Measurements from ENCODE around the gene SEC31B.
A peak's percentile ranks its signal among the peaks of the same experiment; 100 is the strongest.

Gene SEC31B, protein sequence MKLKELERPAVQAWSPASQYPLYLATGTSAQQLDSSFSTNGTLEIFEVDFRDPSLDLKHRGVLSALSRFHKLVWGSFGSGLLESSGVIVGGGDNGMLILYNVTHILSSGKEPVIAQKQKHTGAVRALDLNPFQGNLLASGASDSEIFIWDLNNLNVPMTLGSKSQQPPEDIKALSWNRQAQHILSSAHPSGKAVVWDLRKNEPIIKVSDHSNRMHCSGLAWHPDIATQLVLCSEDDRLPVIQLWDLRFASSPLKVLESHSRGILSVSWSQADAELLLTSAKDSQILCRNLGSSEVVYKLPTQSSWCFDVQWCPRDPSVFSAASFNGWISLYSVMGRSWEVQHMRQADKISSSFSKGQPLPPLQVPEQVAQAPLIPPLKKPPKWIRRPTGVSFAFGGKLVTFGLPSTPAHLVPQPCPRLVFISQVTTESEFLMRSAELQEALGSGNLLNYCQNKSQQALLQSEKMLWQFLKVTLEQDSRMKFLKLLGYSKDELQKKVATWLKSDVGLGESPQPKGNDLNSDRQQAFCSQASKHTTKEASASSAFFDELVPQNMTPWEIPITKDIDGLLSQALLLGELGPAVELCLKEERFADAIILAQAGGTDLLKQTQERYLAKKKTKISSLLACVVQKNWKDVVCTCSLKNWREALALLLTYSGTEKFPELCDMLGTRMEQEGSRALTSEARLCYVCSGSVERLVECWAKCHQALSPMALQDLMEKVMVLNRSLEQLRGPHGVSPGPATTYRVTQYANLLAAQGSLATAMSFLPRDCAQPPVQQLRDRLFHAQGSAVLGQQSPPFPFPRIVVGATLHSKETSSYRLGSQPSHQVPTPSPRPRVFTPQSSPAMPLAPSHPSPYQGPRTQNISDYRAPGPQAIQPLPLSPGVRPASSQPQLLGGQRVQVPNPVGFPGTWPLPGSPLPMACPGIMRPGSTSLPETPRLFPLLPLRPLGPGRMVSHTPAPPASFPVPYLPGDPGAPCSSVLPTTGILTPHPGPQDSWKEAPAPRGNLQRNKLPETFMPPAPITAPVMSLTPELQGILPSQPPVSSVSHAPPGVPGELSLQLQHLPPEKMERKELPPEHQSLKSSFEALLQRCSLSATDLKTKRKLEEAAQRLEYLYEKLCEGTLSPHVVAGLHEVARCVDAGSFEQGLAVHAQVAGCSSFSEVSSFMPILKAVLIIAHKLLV

DNA sequence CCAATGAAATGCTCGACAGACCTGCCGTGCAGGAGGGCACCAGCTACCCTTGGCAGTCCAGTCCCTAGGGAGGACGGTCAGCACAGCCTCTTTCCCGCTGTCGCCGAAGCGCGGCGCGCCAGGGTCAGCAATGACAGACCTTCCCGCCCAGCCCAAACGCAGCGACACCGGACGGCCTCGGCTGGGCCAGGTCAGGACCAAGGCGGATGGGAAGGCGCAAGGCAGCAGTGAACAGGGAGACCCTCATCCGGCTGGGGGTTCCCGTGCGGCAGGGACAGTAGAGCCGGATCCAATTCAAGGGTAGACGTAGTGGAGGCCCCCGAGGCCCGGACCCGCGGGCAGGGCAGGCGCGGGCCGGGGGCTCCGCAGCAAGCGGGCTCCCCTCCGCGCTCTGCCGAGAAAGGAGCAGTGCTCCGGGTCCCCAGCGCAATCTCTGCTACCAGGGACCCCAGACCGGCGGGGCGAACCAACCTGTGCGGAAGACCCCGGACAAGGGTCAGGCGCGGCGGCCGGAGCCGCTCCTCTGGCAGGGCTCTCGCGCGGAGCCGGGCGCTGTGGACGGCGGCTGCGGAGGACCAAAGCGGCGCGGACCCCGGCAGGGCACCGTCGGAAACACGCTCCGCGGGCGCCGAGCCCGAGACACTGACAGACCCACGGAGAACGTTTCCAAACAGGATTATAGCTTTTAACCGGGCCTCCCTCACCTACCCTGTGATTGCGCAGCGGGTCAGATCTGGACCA, at the start of gene SEC31B:
Gene SEC31B (minus strand): TSS at position 551 of the 741 bp plus-strand sequence. CDS start 2,909 bp downstream, outside the sequence.
- no peak for DNase-seq (ENCODE audit: low read depth in 2 of 2, low spot score in 1 of 2)

GRCh38 chr10:100568912-100569311, 49.3 kb upstream of the SEC31B start:
- DNase-seq (ENCODE audit: low read depth in 2 of 2, low spot score in 1 of 2) = no peak

DNA sequence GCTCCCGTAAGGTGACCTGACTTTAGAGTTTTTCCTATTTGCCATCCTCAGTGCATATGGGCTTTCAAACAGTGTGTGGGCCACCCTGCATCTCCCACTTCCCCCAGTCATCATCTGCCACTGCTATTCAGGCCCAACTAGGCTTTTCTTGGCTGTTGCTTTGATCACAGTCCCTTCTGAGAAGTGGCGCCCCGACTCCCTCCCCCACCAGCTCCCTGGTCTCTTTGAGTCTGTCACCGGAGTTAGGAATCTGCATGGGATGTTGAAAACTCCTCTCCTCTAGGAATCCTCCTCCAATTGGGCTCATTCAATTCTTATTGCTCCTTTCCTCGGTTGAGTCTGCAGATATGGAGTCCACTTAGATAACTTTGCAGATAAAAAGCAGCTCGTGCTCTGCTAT, 48.2 kb upstream of the SEC31B start:
- no peak for DNase-seq (ENCODE audit: low read depth in 2 of 2, low spot score in 1 of 2)

DNA sequence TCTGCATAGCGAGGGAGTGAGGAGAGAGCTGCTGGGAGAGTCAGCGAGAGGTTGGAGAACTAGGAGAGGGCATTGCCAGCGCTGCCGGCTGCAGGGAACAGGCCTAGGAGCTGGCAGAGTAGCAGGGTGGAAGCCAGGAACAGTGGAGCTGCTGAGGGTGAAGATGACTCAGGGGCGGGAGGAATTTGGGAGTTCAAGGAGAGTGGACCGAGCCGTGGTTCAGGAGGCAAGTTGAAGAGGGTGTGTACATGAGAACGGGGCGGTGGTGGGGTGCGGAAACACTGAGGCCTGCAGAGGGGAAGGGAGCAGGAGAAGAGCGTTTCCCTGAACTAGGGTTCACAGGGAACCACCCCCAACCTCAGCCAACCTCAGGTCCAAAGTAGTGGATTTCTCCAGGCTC, 47.6 kb upstream of the SEC31B start:
- DNase-seq (ENCODE audit: low read depth in 2 of 2, low spot score in 1 of 2) = no peak

GRCh38 chr10:100566561-100566960, 46.9 kb upstream of the SEC31B start:
- DNase-seq (ENCODE audit: low read depth in 2 of 2, low spot score in 1 of 2) = no peak

DNA sequence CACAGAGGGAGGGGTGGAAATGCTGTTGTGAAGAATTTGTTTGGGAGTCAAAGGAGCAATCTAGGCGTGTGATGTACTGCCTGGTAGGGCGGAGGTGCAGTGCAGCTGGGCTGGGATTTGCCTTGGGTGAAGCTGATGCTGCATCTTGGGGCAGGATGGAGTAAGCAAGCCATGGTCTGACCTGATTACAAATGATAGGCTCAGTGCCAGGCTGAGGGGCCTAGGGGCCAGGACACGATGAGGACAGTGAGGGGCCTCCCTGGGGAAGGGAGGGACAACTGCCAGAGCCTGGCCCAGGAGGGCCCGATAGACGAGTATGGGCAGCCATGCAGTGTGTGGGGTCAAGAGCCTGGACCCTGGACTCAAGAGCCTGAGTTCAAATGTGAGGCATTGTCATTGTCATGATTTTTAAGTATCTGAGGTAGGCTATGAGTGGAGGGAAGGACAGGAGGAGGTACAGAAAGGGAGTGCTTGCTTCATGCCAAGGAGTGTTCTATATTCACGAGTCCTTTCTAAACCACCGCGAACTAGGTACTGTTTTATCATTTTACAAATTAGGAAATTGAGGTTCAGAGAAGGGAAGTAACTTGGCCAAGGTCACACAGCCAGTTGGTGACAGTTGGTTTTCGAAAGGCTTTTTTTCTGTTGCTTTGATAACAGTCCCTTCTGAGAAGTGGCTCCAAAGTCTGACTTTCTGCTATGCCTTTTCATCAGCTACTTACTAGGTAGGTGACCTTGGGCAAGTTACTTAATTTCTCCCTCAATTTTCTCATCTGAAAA, 45.7 kb upstream of the SEC31B start:
- no peak for DNase-seq (ENCODE audit: low read depth in 2 of 2, low spot score in 1 of 2)

GRCh38 chr10:100562008-100562672, 42.5 kb upstream of the SEC31B start:
- peak; percentile 40 to 52 for DNase-seq (ENCODE audit: low read depth in 2 of 2, low spot score in 1 of 2)

DNA sequence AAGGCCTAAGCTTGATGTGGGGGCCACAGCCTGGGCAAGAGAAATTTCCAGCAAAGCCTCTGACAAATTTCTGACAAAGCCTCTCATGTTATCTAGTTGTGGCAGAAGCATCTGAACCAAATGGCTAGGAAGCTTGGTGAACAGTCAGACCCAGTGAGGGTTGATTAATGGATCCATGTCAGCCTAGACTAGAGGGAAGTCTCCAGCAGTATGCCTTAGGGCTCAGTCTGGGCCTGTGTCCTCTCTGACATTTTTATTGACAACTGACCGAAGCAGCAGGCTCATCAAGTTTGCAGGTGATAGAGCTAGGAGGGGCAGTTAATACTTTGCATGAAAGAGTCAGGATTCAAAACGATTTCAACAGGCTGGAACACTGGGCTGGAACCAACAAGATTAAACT, 41.3 kb upstream of the SEC31B start:
- DNase-seq (ENCODE audit: low read depth in 2 of 2, low spot score in 1 of 2) = no peak

DNA sequence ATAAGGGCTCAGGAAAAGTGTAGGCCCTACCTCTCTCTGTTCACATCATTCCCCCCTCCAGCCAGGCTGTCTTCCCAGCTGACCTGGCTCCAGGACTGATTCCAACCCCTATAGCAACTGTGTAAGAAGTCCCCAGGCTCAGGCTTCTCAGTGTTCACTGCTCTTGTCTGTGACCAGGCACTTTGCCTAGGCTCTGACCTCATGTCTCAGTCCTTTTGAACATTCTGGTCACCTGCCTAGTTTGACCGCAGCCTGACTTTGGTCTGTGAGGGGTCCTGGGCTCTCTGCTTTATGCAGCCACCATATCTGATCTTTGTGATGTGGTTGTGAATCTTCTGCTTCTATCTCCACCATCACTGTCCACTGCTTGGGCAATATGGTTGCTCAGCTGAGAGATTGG, 40.6 kb upstream of the SEC31B start:
- DNase-seq (ENCODE audit: low read depth in 2 of 2, low spot score in 1 of 2) = no peak

DNA sequence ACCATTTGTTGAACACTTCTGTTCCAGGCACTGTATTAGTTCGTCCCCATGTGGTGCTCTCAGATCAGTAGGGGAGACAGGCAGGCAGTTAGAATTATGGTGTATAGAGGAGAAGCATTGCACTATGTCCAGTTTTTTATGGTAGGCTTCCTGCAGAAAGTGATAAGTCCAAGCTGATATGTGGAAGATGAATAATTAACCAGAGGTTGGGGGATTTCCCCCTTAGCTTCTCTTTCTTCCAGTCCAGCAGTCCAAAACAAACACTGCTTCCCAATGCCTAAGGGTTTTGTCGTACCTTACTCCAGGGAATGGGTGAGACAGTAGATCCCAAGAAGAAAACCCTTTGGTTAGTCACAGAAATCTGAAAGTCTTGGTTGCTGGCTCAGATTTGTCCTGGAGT, 35.2 kb upstream of the SEC31B start:
- no peak for DNase-seq (ENCODE audit: low read depth in 2 of 2, low spot score in 1 of 2)

DNA sequence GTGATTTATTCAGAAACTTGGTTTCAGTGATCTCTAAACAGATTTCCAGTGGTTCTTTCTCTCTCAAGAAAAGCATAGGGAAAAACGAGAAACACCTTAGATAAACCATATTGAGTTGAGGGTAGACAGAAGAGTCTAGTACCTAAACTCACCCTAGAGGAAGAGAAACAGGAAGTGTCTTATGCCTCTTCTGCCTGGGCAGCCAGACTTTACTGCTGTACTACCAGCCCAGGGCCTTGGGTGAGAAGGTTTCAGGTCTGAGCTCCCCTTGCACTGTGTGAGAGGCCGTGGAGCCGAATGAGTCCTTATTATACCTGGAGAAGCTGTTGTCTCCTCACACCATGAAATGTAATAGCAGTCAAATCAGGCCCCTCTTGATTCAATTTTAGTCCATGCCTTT, 34.3 kb upstream of the SEC31B start:
- no peak for DNase-seq (ENCODE audit: low read depth in 2 of 2, low spot score in 1 of 2)

DNA sequence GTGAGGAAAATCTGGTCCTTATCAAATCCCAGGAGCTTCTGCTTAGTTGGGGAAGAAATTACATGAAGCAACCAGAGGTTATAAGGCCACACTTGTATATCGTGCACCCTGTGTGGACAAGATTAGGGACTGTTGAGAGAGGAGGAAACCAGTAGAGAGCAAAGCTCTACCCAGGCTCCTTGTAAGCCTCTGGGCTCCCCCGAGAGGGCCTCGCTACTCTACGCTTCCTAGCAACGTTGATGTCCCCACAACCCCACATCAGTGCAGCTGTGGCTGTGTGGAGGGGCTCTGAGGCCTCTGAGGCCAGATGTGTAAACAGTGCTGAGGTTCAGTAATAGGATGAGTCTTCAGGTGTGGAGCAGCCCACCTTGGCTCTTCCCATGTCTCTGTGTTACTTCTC, 32.1 kb upstream of the SEC31B start:
- DNase-seq (ENCODE audit: low read depth in 2 of 2, low spot score in 1 of 2) = no peak

- no peak for DNase-seq (ENCODE audit: low read depth in 2 of 2, low spot score in 1 of 2)
These were observed 31.5 kb upstream of the SEC31B start for GRCh38 chr10:100551196-100551595.

- no peak for DNase-seq (ENCODE audit: low read depth in 2 of 2, low spot score in 1 of 2)
These were observed 25.3 kb upstream of the SEC31B start for GRCh38 chr10:100544950-100545349.

DNA sequence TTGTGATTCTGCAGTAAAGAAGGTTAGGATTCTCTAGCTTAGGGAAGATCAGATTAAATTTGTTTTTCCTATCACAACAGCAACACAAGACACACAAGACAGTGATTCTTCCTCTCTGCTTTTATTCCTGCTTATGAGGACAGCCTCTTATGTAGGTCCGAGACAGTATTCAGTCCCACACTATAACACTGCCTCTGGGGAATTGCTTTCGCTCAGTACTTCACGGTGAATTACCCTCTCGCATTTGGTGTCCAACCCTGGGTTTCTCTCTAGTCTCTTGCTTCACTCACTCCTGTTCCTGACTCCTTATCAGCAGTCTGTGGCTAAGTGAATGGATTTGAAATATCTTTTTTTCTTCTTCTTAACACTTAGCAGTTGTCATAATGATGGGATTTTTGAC, 17.8 kb upstream of the SEC31B start:
- DNase-seq (ENCODE audit: low read depth in 2 of 2, low spot score in 1 of 2) = no peak

DNA sequence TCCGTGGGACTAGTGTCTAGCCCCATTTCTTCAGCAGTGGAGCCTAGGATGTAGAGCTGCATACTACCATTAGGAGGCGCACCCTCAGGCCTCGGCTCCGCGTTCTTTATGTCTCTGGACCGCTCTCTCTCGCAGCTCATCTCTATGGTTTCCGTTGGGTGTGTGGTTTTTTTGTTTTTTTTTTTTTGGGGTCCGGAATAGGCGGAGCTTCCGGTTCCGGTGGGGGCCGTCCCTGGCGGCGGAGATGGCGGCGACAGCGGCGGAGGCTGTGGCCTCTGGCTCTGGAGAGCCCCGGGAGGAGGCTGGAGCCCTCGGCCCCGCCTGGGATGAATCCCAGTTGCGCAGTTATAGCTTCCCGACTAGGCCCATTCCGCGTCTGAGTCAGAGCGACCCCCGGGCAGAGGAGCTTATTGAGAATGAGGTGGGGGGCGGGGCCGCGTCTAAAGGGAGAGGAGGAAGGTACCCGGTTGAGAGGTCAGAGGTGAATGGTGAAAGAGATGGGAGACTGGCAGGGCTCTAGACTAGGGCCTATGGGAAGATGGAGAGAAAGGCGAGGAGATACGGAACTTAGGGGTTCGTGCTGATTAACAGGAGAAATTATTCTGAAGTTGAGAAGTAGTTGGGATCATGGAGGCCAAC, 16.2 kb upstream of the SEC31B start, which contains the start of gene HIF1AN:
Gene HIF1AN (plus strand): TSS at position 229 of the 639 bp plus-strand sequence. CDS start 16 bp downstream, at position 245.
- peak; percentile 75 for DNase-seq (ENCODE audit: low read depth in 2 of 2, low spot score in 1 of 2)

DNA sequence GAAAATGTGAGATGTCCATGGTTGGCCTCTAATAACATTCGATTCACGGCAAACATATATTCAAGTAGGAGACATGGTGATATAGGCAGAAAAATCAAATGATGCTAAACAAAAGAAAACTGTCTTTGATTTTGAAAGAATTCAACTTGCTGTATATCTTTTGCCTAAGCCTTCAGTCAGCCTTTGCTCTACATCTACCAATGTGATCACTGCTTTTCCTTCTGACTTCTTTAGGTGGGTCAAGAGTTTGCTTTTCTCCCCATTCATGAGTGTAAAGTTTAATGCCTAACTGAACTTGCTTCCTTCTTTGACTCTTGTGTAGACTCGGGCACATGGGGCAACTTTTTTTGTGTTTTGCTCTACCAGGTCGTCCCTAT, 15.7 kb upstream of the SEC31B start:
- DNase-seq (ENCODE audit: low read depth in 2 of 2, low spot score in 1 of 2) = no peak

DNA sequence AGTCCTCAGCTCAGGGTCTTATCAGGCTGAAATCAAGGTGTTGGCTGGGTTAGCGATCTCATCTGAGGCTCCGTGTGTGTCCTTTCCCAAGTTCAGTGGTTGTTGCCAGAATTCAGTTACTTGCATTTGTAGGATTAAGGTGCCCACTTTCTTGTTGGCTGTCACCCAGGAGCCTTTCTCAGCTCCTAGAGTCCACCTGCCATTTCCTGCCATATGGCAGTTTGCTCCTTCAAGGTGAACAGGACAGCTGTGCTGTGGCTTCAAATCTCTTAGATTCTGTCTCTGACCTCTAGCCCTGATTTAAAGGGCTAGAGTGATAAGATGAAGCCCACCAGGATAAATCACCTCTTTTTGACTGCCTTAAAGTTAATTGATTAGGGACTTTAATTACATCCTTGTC, 15.1 kb upstream of the SEC31B start:
- DNase-seq (ENCODE audit: low read depth in 2 of 2, low spot score in 1 of 2) = no peak

GRCh38 chr10:100531761-100532160, 12.1 kb upstream of the SEC31B start:
- DNase-seq (ENCODE audit: low read depth in 2 of 2, low spot score in 1 of 2) = no peak

Measured in stimulated activated CD8-positive, alpha-beta memory T cell treated with anti-CD3 and anti-CD28 coated beads, Interleukin-4, amount 100 ng/mL, for 4 hours (primary cell).